Activated naive CD8-positive, alpha-beta T cell (primary cell): Measurements from ENCODE around the gene TNIP1.

Source experiments
- H3K27ac Mint-ChIP-seq: one replicate; pipeline ENCODE4 v1.8.0; 2021; ENCODE audit warnings: mixed read lengths
- H3K27me3 Mint-ChIP-seq: one replicate; pipeline ENCODE4 v1.8.0; 2021; ENCODE audit warnings: mixed read lengths
- H3K36me3 Mint-ChIP-seq: one replicate; pipeline ENCODE4 v1.8.0; 2021; ENCODE audit warnings: mixed read lengths
- H3K4me1 Mint-ChIP-seq: one replicate; pipeline ENCODE4 v1.8.0; 2021; ENCODE audit warnings: low read depth, mixed read lengths
- H3K4me3 Mint-ChIP-seq: one replicate; pipeline ENCODE4 v1.8.0; 2021; ENCODE audit warnings: mild to moderate bottlenecking, mixed read lengths
- H3K9me3 Mint-ChIP-seq: one replicate; pipeline ENCODE4 v1.8.0; 2021; ENCODE audit warnings: low read depth, mixed read lengths

The TNIP1 gene

GRCh38 chr5:150989695-150990094, 91.1 kb downstream of the TNIP1 start:
- H3K36me3 Mint-ChIP-seq = peaks cover 3% of the 10 kb centered on the region
- H3K4me3 Mint-ChIP-seq = no peak overlapping the region
- H3K27ac Mint-ChIP-seq = no peak overlapping the region
- H3K9me3 Mint-ChIP-seq = peaks cover 9% of the 10 kb centered on the region
- no peaks in the 10 kb centered on the region for H3K4me1 Mint-ChIP-seq
- H3K27me3 Mint-ChIP-seq = peaks cover 2% of the 10 kb centered on the region

GRCh38 chr5:150987746-150988145, 93.1 kb downstream of the TNIP1 start:
- H3K4me3 Mint-ChIP-seq = no peak overlapping the region
- peaks cover 4% of the 10 kb centered on the region for H3K9me3 Mint-ChIP-seq
- no peaks in the 10 kb centered on the region for H3K4me1 Mint-ChIP-seq
- H3K36me3 Mint-ChIP-seq = peaks cover 3% of the 10 kb centered on the region
- peaks cover 2% of the 10 kb centered on the region for H3K27me3 Mint-ChIP-seq
- H3K27ac Mint-ChIP-seq = no peak overlapping the region
